OCI-LY3 (cell line): ENCODE data around the gene HIP1R.
"Not testable (repeated sequence)": the region's sequence is repeated elsewhere in the genome, so short reads cannot be mapped to it uniquely, and the experiment has no call there.

ENCODE experiments used
- H2AFZ ChIP-seq: fragments of 200-600, 300-600 bp; shearing (Covaris generic); 2 replicates; pipeline ENCODE4 v1.6.0; 2014; ENCODE audit warnings: antibody characterized with exemption, low read depth, low read length
- H3K27ac ChIP-seq: fragments of 200-600, 300-600 bp; sonication (generic); 2 replicates; pipeline ENCODE4 v1.5.1; 2014; ENCODE audit warnings: mild to moderate bottlenecking, low read length, moderate library complexity, mixed read lengths
- H3K27me3 ChIP-seq: fragments of 200-600, 300-600 bp; sonication (generic); 2 replicates; pipeline ENCODE4 v1.6.1; 2014; ENCODE audit warnings: low read depth, low read length, mixed read lengths
- H3K36me3 ChIP-seq: fragments of 200-600, 300-600 bp; sonication (generic); replicated peaks from 2 replicates; pipeline ENCODE3; 2014; ENCODE audit warnings: low read depth, low read length, mixed read lengths
- H3K4me1 ChIP-seq: fragments of 300-600, 200-600 bp; sonication (generic); 2 replicates; pipeline ENCODE4 v1.6.1; 2014; ENCODE audit warnings: low read length, mixed read lengths
- H3K4me2 ChIP-seq: fragments of 200-600, 300-600 bp; sonication (generic); 2 replicates; pipeline ENCODE4 v1.6.1; 2014; ENCODE audit warnings: low read length, mixed read lengths
- H3K4me3 ChIP-seq: fragments of 300-600, 200-600 bp; sonication (generic); 2 replicates; pipeline ENCODE4 v1.5.1; 2014; ENCODE audit warnings: antibody characterized with exemption, mild to moderate bottlenecking, low read length, moderate library complexity
- H3K79me2 ChIP-seq: fragments of 300-600, 200-600 bp; shearing (Covaris generic); 2 replicates; pipeline ENCODE4 v1.6.1; 2014; ENCODE audit warnings: mild to moderate bottlenecking, low read length, mixed read lengths
- H3K9ac ChIP-seq: fragments of 300-600, 200-600 bp; shearing (Covaris generic); 2 replicates; pipeline ENCODE4 v1.6.0; 2014; ENCODE audit warnings: mild to moderate bottlenecking, low read length, moderate library complexity
- H3K9me3 ChIP-seq: fragments of 200-600, 300-600 bp; shearing (Covaris generic); 2 replicates; pipeline ENCODE4 v1.6.1; 2014; ENCODE audit warnings: low read length, mixed read lengths; ENCODE audit not compliant: insufficient read depth
- H4K20me1 ChIP-seq: fragments of 200-600, 300-600 bp; sonication (generic); 2 replicates; pipeline ENCODE4 v1.6.1; 2016; ENCODE audit warnings: low read length, mixed read lengths; ENCODE audit not compliant: insufficient read depth
- EZH2phosphoT487 ChIP-seq: fragments of 200-600 bp; shearing (Covaris generic); IDR thresholded peaks from 2 replicates; pipeline ENCODE4 v1.6.1; 2018; ENCODE audit warnings: antibody characterized with exemption, mixed run types, low read depth
- TF ChIP-seq, protein P1 (sequence below): fragments of 200-600, 300-600 bp; sonication (generic); IDR thresholded peaks from 2 replicates; pipeline ENCODE4 v1.5.1; 2014; ENCODE audit warnings: antibody characterized with exemption, low read length, low read depth

The HIP1R gene

GRCh38 chr12:122889761-122890520 lies 54.7 kb downstream of the HIP1R start:
- Histone ChIP-seq H4K20me1 (peaks cover 18% of the 10 kb centered on the region), H3K27ac (no peak overlapping the region), H3K79me2 (no peaks in the 10 kb centered on the region), H3K4me1 (peaks cover 34% of the 10 kb centered on the region), H3K27me3 (peaks cover 90% of the 10 kb centered on the region), H3K4me2 (no peak overlapping the region), H2AFZ (no peak overlapping the region), H3K9me3 (no peaks in the 10 kb centered on the region), H3K4me3 (no peak overlapping the region), H3K36me3 (no peaks in the 10 kb centered on the region), H3K9ac (no peak overlapping the region)
- TF ChIP-seq, protein P1, sequence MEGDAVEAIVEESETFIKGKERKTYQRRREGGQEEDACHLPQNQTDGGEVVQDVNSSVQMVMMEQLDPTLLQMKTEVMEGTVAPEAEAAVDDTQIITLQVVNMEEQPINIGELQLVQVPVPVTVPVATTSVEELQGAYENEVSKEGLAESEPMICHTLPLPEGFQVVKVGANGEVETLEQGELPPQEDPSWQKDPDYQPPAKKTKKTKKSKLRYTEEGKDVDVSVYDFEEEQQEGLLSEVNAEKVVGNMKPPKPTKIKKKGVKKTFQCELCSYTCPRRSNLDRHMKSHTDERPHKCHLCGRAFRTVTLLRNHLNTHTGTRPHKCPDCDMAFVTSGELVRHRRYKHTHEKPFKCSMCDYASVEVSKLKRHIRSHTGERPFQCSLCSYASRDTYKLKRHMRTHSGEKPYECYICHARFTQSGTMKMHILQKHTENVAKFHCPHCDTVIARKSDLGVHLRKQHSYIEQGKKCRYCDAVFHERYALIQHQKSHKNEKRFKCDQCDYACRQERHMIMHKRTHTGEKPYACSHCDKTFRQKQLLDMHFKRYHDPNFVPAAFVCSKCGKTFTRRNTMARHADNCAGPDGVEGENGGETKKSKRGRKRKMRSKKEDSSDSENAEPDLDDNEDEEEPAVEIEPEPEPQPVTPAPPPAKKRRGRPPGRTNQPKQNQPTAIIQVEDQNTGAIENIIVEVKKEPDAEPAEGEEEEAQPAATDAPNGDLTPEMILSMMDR, result no peak
- TF ChIP-seq EZH2phosphoT487, result no peak

DNA sequence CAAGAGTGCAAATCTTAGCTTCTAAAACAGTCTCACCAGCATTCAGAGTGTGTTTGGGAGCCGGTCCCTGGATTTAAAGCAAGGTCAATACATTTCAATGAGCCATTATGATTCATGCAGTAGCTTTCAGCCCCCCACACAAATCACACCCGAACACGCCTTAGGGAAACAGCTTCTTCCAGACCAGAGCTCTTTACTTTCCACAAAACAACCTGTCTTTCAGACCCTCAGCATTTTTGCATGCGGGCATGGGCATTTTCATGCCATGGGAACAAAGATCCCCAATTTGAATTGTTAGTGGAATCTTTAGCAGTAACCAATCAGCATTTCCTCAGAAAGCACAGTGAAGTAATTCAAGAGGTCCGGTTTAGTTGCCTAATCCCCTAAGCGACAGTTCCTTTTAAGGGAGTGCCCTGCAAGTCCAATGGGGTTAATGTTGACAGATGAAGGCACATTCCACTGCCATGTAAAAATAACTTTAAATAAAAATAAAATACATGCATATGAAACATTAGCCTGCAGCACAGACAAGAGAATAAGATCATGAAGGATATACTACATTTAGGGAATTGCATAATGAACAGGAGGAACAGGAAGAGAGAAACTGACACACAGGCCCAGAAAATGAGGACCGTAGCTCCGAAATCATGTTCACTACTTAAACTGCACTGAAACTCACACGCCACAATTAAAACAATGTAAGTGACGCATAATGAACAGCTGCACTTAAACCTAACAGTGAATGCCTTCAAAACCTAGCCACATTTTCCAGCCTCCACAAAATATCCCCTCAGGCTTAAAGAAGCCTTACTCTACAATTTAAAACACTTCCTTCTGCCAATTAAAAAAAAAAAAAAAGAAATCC lies 56.6 kb downstream of the HIP1R start:
- H3K9me3 ChIP-seq, result no peaks in the 10 kb centered on the region
- no peak overlapping the region for H3K4me2 ChIP-seq
- H3K9ac ChIP-seq, result no peak overlapping the region
- no peak overlapping the region for H3K4me3 ChIP-seq
- no peaks in the 10 kb centered on the region for H3K36me3 ChIP-seq
- H3K27me3 ChIP-seq, result peaks cover 85% of the 10 kb centered on the region
- H3K27ac ChIP-seq, result no peak overlapping the region
- peaks cover 31% of the 10 kb centered on the region for H3K4me1 ChIP-seq
- no peaks in the 10 kb centered on the region for H3K79me2 ChIP-seq
- H2AFZ ChIP-seq, result no peak overlapping the region
- TF ChIP-seq EZH2phosphoT487, result no peak; the same call in 1 of the 2 replicates
- TF ChIP-seq, protein P1, result no peak
- H4K20me1 ChIP-seq, result peaks cover 9% of the 10 kb centered on the region

- not testable (repeated sequence) for H3K4me3 ChIP-seq, H3K9ac ChIP-seq, H3K79me2 ChIP-seq, H2AFZ ChIP-seq, H3K9me3 ChIP-seq, H3K27ac ChIP-seq, H3K4me2 ChIP-seq, H4K20me1 ChIP-seq, H3K36me3 ChIP-seq
- H3K4me1 ChIP-seq, result peaks cover 26% of the 10 kb centered on the region
- H3K27me3 ChIP-seq, result peaks cover 85% of the 10 kb centered on the region
These were observed 57.5 kb downstream of the HIP1R start for GRCh38 chr12:122892724-122893123.

DNA sequence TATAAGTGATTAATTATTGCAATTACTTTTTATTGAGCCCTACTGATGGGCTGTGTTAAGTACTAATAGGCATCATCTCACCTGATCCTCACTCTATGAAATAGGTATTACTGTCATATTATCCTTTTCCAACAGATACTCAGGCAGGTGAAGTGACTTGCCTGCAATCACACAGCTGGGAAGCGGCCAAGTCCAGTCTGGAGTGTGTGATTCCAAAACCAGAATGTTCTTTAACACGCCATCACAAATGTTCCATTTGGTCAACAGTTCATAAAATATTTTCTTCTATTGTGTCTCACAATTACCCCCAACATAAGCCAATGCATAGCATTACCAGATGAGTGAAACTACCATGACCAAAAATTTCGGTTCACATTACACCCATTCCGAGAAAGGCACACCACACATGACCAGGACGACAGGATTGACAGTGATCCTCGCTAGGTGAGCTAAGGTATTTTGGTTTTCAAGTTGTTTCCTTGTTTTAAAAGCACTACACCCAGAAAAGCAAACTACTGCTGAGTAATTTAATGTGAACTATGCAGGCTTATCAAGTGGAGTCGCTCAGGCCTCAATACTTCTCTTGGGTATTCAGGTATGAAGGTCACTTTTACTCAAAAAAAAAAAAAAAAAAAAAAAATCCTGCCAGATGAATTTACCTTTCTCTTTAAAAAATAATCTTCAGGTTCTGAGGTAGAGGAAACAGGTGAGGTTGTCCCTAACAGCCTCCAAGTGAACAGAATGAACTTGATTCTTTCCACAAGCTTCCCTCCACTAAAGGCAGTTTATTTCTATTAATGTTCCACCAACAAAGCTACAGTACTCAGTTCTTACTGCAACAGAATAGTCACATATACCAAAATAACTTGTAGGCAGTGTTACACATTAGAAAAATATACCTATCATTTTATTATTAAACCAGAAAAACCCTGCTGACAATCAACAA lies 58.2 kb downstream of the HIP1R start:
- TF ChIP-seq, protein P1, result no peak
- TF ChIP-seq EZH2phosphoT487, result no peak

More for the DNA sequence above, 58.2 kb downstream of the HIP1R start:
- Histone ChIP-seq H3K36me3 (no peaks in the 10 kb centered on the region), H3K4me1 (peaks cover 22% of the 10 kb centered on the region), H3K9me3 (no peaks in the 10 kb centered on the region), H3K27ac (no peak overlapping the region), H3K4me3 (no peak overlapping the region), H3K27me3 (peaks cover 85% of the 10 kb centered on the region), H2AFZ (no peak overlapping the region), H3K9ac (no peak overlapping the region), H4K20me1 (no peaks in the 10 kb centered on the region), H3K4me2 (no peak overlapping the region), H3K79me2 (no peaks in the 10 kb centered on the region)
